ENCODE data around the gene DPP9.
A peak's percentile ranks its signal among the peaks of the same experiment; 100 is the strongest.

Gene DPP9

GRCh38 chr19:4656102-4656501 lies 67.5 kb downstream of the DPP9 start:
- DNase-seq (ENCODE audit: low read depth) = no peak

- DNase-seq (ENCODE audit: low read depth) = no peak
Observed at GRCh38 chr19:4654437-4655361, 68.9 kb downstream of the DPP9 start.

GRCh38 chr19:4653793-4654436 lies 69.7 kb downstream of the DPP9 start:
- no peak for DNase-seq (ENCODE audit: low read depth)

GRCh38 chr19:4652075-4652474 lies 71.6 kb downstream of the DPP9 start:
- DNase-seq (ENCODE audit: low read depth) = no peak

GRCh38 chr19:4650159-4650558 lies 73.5 kb downstream of the DPP9 start:
- no peak for DNase-seq (ENCODE audit: low read depth)

GRCh38 chr19:4649392-4650047 lies 74.1 kb downstream of the DPP9 start:
- no peak for DNase-seq (ENCODE audit: low read depth)

- DNase-seq (ENCODE audit: low read depth) = no peak
Observed at GRCh38 chr19:4647676-4648644, 75.7 kb downstream of the DPP9 start.

GRCh38 chr19:4645718-4646117 lies 77.9 kb downstream of the DPP9 start:
- DNase-seq (ENCODE audit: low read depth) = no peak

- DNase-seq (ENCODE audit: low read depth) = no peak
Observed at GRCh38 chr19:4642625-4643024, 81.0 kb downstream of the DPP9 start.

GRCh38 chr19:4641132-4641531 lies 82.5 kb downstream of the DPP9 start:
- no peak for DNase-seq (ENCODE audit: low read depth)

GRCh38 chr19:4640247-4641000 lies 83.2 kb downstream of the DPP9 start:
- no peak for DNase-seq (ENCODE audit: low read depth)

GRCh38 chr19:4639531-4640246 lies 84.0 kb downstream of the DPP9 start:
- DNase-seq (ENCODE audit: low read depth) = no peak

GRCh38 chr19:4638828-4639530 lies 84.7 kb downstream of the DPP9 start, which contains the start of gene TNFAIP8L1:
Gene TNFAIP8L1 (plus strand): TSS chr19:4639516. CDS start chr19:4651870, 12,354 bp downstream.
- DNase-seq (ENCODE audit: low read depth) = peak; percentile 98

- DNase-seq (ENCODE audit: low read depth) = no peak
Observed at GRCh38 chr19:4638317-4638716, 85.3 kb downstream of the DPP9 start.

GRCh38 chr19:4636761-4637160 lies 86.9 kb downstream of the DPP9 start:
- DNase-seq (ENCODE audit: low read depth) = no peak

- DNase-seq (ENCODE audit: low read depth) = peak; percentile 49
Observed at GRCh38 chr19:4636151-4636717, 87.4 kb downstream of the DPP9 start.

- no peak for DNase-seq (ENCODE audit: low read depth)
Observed at GRCh38 chr19:4635754-4636116, 87.9 kb downstream of the DPP9 start.

- DNase-seq (ENCODE audit: low read depth) = no peak
Observed at GRCh38 chr19:4633140-4633967, 90.3 kb downstream of the DPP9 start.
